DOHH2 (cell line): Measurements from ENCODE around the gene CACNA2D4.

Source experiments
- EZH2phosphoT487 ChIP-seq: fragments of 200-600 bp; sonication (generic); IDR thresholded peaks from 2 replicates; pipeline ENCODE4 v1.6.1; 2017; ENCODE audit warnings: borderline replicate concordance, mild to moderate bottlenecking, antibody characterized with exemption, low read length, moderate library complexity, mixed read lengths
- TF ChIP-seq, protein P1 (sequence below): fragments of 200-600 bp; sonication (generic); IDR thresholded peaks from one replicate; pipeline ENCODE4 v1.5.1; 2014; ENCODE audit warnings: antibody characterized with exemption, mild to moderate bottlenecking, low read depth, low read length; ENCODE audit not compliant: poor library complexity, severe bottlenecking

DNA sequence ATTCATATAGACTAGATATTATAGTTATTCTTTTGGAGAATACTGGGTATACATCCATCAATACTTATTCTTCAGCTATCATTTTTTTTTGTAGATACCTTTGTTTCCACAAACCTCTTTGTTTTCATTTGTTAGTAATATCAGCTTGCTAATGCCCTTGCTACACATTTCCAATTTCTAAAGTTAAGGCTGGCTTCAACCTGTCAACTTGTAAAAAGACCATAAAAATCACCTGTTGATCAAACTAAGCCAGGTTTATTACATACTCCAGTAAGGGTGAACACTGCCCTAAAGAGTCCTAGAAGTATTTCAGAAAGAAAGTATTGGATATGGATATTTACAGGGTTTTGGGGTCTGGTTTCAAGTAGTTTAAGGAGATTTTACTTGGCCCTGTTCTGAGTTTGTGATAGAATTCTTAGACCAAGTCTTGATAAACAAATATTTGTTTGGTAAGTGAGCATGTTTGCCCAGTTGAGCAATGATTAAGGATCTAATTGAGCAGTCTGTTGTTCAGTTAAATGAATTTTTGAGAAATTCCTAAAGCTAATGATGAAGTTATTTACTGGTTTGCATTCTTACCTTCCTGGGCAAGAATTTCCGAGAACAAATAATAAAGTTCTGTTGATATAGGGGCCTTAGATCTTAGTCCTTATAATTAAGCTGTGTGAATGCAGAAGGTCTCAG is 150.9 kb downstream of the CACNA2D4 start:
- TF ChIP-seq, protein P1, sequence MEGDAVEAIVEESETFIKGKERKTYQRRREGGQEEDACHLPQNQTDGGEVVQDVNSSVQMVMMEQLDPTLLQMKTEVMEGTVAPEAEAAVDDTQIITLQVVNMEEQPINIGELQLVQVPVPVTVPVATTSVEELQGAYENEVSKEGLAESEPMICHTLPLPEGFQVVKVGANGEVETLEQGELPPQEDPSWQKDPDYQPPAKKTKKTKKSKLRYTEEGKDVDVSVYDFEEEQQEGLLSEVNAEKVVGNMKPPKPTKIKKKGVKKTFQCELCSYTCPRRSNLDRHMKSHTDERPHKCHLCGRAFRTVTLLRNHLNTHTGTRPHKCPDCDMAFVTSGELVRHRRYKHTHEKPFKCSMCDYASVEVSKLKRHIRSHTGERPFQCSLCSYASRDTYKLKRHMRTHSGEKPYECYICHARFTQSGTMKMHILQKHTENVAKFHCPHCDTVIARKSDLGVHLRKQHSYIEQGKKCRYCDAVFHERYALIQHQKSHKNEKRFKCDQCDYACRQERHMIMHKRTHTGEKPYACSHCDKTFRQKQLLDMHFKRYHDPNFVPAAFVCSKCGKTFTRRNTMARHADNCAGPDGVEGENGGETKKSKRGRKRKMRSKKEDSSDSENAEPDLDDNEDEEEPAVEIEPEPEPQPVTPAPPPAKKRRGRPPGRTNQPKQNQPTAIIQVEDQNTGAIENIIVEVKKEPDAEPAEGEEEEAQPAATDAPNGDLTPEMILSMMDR, result no peak
- no peak for TF ChIP-seq EZH2phosphoT487
